Activated naive CD8-positive, alpha-beta T cell treated with anti-CD3 and anti-CD28 coated beads for 36 hours (primary cell): Measurements from ENCODE around the gene RAET1L. TPM values are rescaled to one million over a fixed set of nuclear protein-coding genes. Genes with fewer than 3 reads are reported as not detected.
"Not testable (repeated sequence)": the region's sequence is repeated elsewhere in the genome, so short reads cannot be mapped to it uniquely, and the experiment has no call there.

Source experiments
- DNase-seq: peaks from one replicate; pipeline ENCODE4 v3.0.0; 2021
- H3K27ac Mint-ChIP-seq: one replicate; pipeline ENCODE4 v1.8.0; 2022; ENCODE audit warnings: mild to moderate bottlenecking, moderate library complexity, mixed read lengths
- H3K27me3 Mint-ChIP-seq: one replicate; pipeline ENCODE4 v1.8.0; 2022; ENCODE audit warnings: mild to moderate bottlenecking, mixed read lengths
- H3K36me3 Mint-ChIP-seq: one replicate; pipeline ENCODE4 v1.8.0; 2021; ENCODE audit warnings: mild to moderate bottlenecking, mixed read lengths
- H3K4me1 Mint-ChIP-seq: one replicate; pipeline ENCODE4 v1.8.0; 2021; ENCODE audit warnings: mixed read lengths
- H3K4me3 Mint-ChIP-seq: one replicate; pipeline ENCODE4 v1.8.0; 2022; ENCODE audit warnings: mild to moderate bottlenecking, moderate library complexity, mixed read lengths
- H3K9me3 Mint-ChIP-seq: one replicate; pipeline ENCODE4 v1.8.0; 2022; ENCODE audit warnings: mixed read lengths
- total RNA-seq, 2 experiments: library from RNA; stranded (reverse); gene quantifications; one replicate each; pipeline ENCODE4 v1.2.3, GENCODE V29; 2021

The RAET1L gene
- total RNA-seq, 2 experiments from 2014 or later, result not detected

GRCh38 chr6:150032598-150032997 lies 7.3 kb upstream of the RAET1L start:
- no peaks in the 10 kb centered on the region for H3K36me3 Mint-ChIP-seq
- no peaks in the 10 kb centered on the region for H3K9me3 Mint-ChIP-seq
- no peak overlapping the region for H3K27ac Mint-ChIP-seq
- peaks cover 23% of the 10 kb centered on the region for H3K4me1 Mint-ChIP-seq
- DNase-seq, result no peak
- peaks cover 74% of the 10 kb centered on the region for H3K27me3 Mint-ChIP-seq
- H3K4me3 Mint-ChIP-seq, result no peak overlapping the region

- Mint-ChIP-seq H3K4me1 (peaks cover 19% of the 10 kb centered on the region), H3K27me3 (peaks cover 74% of the 10 kb centered on the region), H3K4me3 (no peak overlapping the region), H3K36me3 (no peaks in the 10 kb centered on the region), H3K9me3 (no peaks in the 10 kb centered on the region), H3K27ac (no peak overlapping the region)
- no peak for DNase-seq
Observed at GRCh38 chr6:150030611-150031010, 5.3 kb upstream of the RAET1L start.

GRCh38 chr6:150029749-150030148 lies 4.4 kb upstream of the RAET1L start:
- no peaks in the 10 kb centered on the region for H3K36me3 Mint-ChIP-seq
- no peak overlapping the region for H3K4me3 Mint-ChIP-seq
- H3K27ac Mint-ChIP-seq, result no peak overlapping the region
- peaks cover 24% of the 10 kb centered on the region for H3K4me1 Mint-ChIP-seq
- no peak for DNase-seq
- H3K27me3 Mint-ChIP-seq, result peaks cover 74% of the 10 kb centered on the region
- H3K9me3 Mint-ChIP-seq, result no peaks in the 10 kb centered on the region

GRCh38 chr6:150029276-150029675 lies 3.9 kb upstream of the RAET1L start:
- DNase-seq, result no peak
- Mint-ChIP-seq H3K9me3 (no peaks in the 10 kb centered on the region), H3K27ac (no peak overlapping the region), H3K4me1 (peaks cover 27% of the 10 kb centered on the region), H3K36me3 (no peaks in the 10 kb centered on the region), H3K4me3 (no peak overlapping the region), H3K27me3 (peaks cover 74% of the 10 kb centered on the region)

GRCh38 chr6:150028799-150029198 lies 3.5 kb upstream of the RAET1L start:
- H3K4me3 Mint-ChIP-seq, result no peak overlapping the region
- no peak overlapping the region for H3K27ac Mint-ChIP-seq
- DNase-seq, result no peak
- peaks cover 27% of the 10 kb centered on the region for H3K4me1 Mint-ChIP-seq
- H3K9me3 Mint-ChIP-seq, result no peaks in the 10 kb centered on the region
- no peaks in the 10 kb centered on the region for H3K36me3 Mint-ChIP-seq
- H3K27me3 Mint-ChIP-seq, result peaks cover 74% of the 10 kb centered on the region

GRCh38 chr6:150027806-150028565 lies 2.7 kb upstream of the RAET1L start:
- no peaks in the 10 kb centered on the region for H3K36me3 Mint-ChIP-seq
- DNase-seq, result no peak
- H3K27me3 Mint-ChIP-seq, result peaks cover 74% of the 10 kb centered on the region
- no peaks in the 10 kb centered on the region for H3K9me3 Mint-ChIP-seq
- no peak overlapping the region for H3K4me3 Mint-ChIP-seq
- no peak overlapping the region for H3K27ac Mint-ChIP-seq
- H3K4me1 Mint-ChIP-seq, result peaks cover 27% of the 10 kb centered on the region

- Mint-ChIP-seq H3K27me3 (peaks cover 70% of the 10 kb centered on the region), H3K4me1 (peaks cover 27% of the 10 kb centered on the region), H3K9me3 (no peaks in the 10 kb centered on the region), H3K4me3 (no peak overlapping the region), H3K36me3 (no peaks in the 10 kb centered on the region), H3K27ac (no peak overlapping the region)
- no peak for DNase-seq
Observed at GRCh38 chr6:150026976-150027805, 1.9 kb upstream of the RAET1L start.

GRCh38 chr6:150024646-150025155 lies 631 bp downstream of the RAET1L start:
- peaks cover 74% of the 10 kb centered on the region for H3K27me3 Mint-ChIP-seq
- H3K4me1 Mint-ChIP-seq, result peaks cover 18% of the 10 kb centered on the region
- no peaks in the 10 kb centered on the region for H3K9me3 Mint-ChIP-seq
- no peaks in the 10 kb centered on the region for H3K36me3 Mint-ChIP-seq
- DNase-seq, result no peak
- H3K27ac Mint-ChIP-seq, result no peak overlapping the region
- no peak overlapping the region for H3K4me3 Mint-ChIP-seq

- not testable (repeated sequence) for H3K4me3 Mint-ChIP-seq, H3K36me3 Mint-ChIP-seq, DNase-seq, H3K9me3 Mint-ChIP-seq, H3K27ac Mint-ChIP-seq
- Mint-ChIP-seq H3K27me3 (peaks cover 74% of the 10 kb centered on the region), H3K4me1 (peaks cover 13% of the 10 kb centered on the region)
Observed at GRCh38 chr6:150024021-150024420, 1.3 kb downstream of the RAET1L start.

- not testable (repeated sequence) for H3K4me3 Mint-ChIP-seq, DNase-seq, H3K9me3 Mint-ChIP-seq, H3K36me3 Mint-ChIP-seq, H3K27ac Mint-ChIP-seq
- H3K4me1 Mint-ChIP-seq, result peaks cover 13% of the 10 kb centered on the region
- peaks cover 75% of the 10 kb centered on the region for H3K27me3 Mint-ChIP-seq
Observed at GRCh38 chr6:150021870-150022269, 3.5 kb downstream of the RAET1L start.

- no peaks in the 10 kb centered on the region for H3K9me3 Mint-ChIP-seq
- H3K27ac Mint-ChIP-seq, result no peak overlapping the region
- H3K4me3 Mint-ChIP-seq, result no peak overlapping the region
- H3K4me1 Mint-ChIP-seq, result peaks cover 18% of the 10 kb centered on the region
- peaks cover 70% of the 10 kb centered on the region for H3K27me3 Mint-ChIP-seq
- no peaks in the 10 kb centered on the region for H3K36me3 Mint-ChIP-seq
- DNase-seq, result no peak
Observed at GRCh38 chr6:150018846-150019580, 6.3 kb downstream of the RAET1L start.

GRCh38 chr6:150017186-150017521 lies 8.2 kb downstream of the RAET1L start:
- H3K36me3 Mint-ChIP-seq, H3K4me3 Mint-ChIP-seq, H3K27ac Mint-ChIP-seq, DNase-seq, H3K9me3 Mint-ChIP-seq: not testable (repeated sequence)
- H3K27me3 Mint-ChIP-seq, result peaks cover 76% of the 10 kb centered on the region
- peaks cover 21% of the 10 kb centered on the region for H3K4me1 Mint-ChIP-seq

- peak; percentile 35 for DNase-seq
- H3K4me3 Mint-ChIP-seq, result no peak overlapping the region
- peaks cover 82% of the 10 kb centered on the region for H3K27me3 Mint-ChIP-seq
- H3K9me3 Mint-ChIP-seq, result no peaks in the 10 kb centered on the region
- no peaks in the 10 kb centered on the region for H3K36me3 Mint-ChIP-seq
- no peak overlapping the region for H3K27ac Mint-ChIP-seq
- peaks cover 21% of the 10 kb centered on the region for H3K4me1 Mint-ChIP-seq
Observed at GRCh38 chr6:150016324-150017185, 8.8 kb downstream of the RAET1L start.

GRCh38 chr6:150015281-150016001 lies 9.9 kb downstream of the RAET1L start:
- Mint-ChIP-seq H3K27me3 (peaks cover 87% of the 10 kb centered on the region), H3K4me1 (peaks cover 21% of the 10 kb centered on the region), H3K27ac (peak overlapping the region; percentile 25)
- not testable (repeated sequence) for H3K4me3 Mint-ChIP-seq, H3K36me3 Mint-ChIP-seq, H3K9me3 Mint-ChIP-seq
- peak; percentile 46 for DNase-seq
